K562 (cell line): Measurements from ENCODE around the gene LAMB3. TPM values are rescaled to one million over a fixed set of nuclear protein-coding genes. Genes with fewer than 3 reads are reported as not detected.
A peak's percentile ranks its signal among the peaks of the same experiment; 100 is the strongest.

ENCODE experiments used
- CBFA2T3 ChIP-seq: fragments of 450-650 bp; IDR thresholded peaks from 2 replicates; pipeline ENCODE4 v1.6.1; 2017
- JUN ChIP-seq, 2 experiments: sonication (generic) in 1 of 2; formaldehyde crosslinking in 1 of 2; IDR thresholded peaks; 2 replicates each; pipeline versions ENCODE4 v1.6.1 to v1.8.0; 2012 to 2022; ENCODE audit warnings: borderline replicate concordance in 2 of 2, mild to moderate bottlenecking in 2 of 2, improper control_type of control experiment in 1 of 2, low read depth in 1 of 2, low read length in 1 of 2, missing genetic modification reagents in 1 of 2
- JUND ChIP-seq, 2 experiments: IDR thresholded peaks; 2 replicates in 1 of 2; 3 replicates in 1 of 2; pipeline ENCODE4 v1.6.1; 2011; ENCODE audit warnings: borderline replicate concordance in 2 of 2, low read depth in 2 of 2, low read length in 2 of 2, improper control_type of control experiment in 1 of 2, missing biosample characterization in 1 of 2, missing genetic modification characterization in 1 of 2, missing genetic modification reagents in 1 of 2
- SETDB1 ChIP-seq: IDR thresholded peaks from one replicate; pipeline ENCODE4 v1.6.1; 2012; ENCODE audit warnings: low read length, control low read depth, inconsistent platforms
- SMC3 ChIP-seq: conservative IDR thresholded peaks from 2 replicates; pipeline ENCODE4 v1.6.1; 2011; ENCODE audit warnings: low read depth, low read length, improper control_type of control experiment; ENCODE audit not compliant: insufficient read depth
- ZNF12 ChIP-seq: sonication (generic); formaldehyde crosslinking; IDR thresholded peaks from 2 replicates; pipeline ENCODE4 v1.4.0; 2020; ENCODE audit warnings: mild to moderate bottlenecking, missing genetic modification reagents
- ZNF347 ChIP-seq: fragments of 450-650 bp; formaldehyde crosslinking; IDR thresholded peaks from 2 replicates; pipeline ENCODE4 v1.4.0; 2020; ENCODE audit warnings: low read depth, mild to moderate bottlenecking, moderate library complexity
- polyA plus RNA-seq, 8 experiments: library from polyadenylated mRNA; depleted of rRNA in 4 of 8; stranded (reverse) in 5 of 8; unstranded in 3 of 8; fragments of >200 nt; fragmentation: Nextera tagmentation in 2 of 8; fragmentation: Illumina TruSeq in 1 of 8; extraction: Ambion mirVana in 2 of 8; extraction: Trizol in 1 of 8; gene quantifications; 2 replicates each; pipeline versions ENCODE4 v1.2.1 to v1.2.3, GENCODE V29; 2011 to 2014; ENCODE audit warnings: inconsistent platforms in 1 of 8, missing spikeins in 1 of 8
- total RNA-seq, 7 experiments: library from RNA; depleted of rRNA in 6 of 7; stranded (reverse); fragments of >200 nt in 6 of 7; fragmentation: Illumina TruSeq in 2 of 7; extraction: Trizol in 2 of 7; gene quantifications; 2 replicates each; pipeline versions ENCODE4 v1.2.1 to v1.2.3, GENCODE V29; 2011 to 2021; ENCODE audit warnings: low replicate concordance in 1 of 7
- TF ChIP-seq, protein P1 (sequence below): fragments of 450-650 bp; formaldehyde crosslinking; IDR thresholded peaks from 2 replicates; pipeline ENCODE4 v1.4.0; 2020; ENCODE audit warnings: mild to moderate bottlenecking, mixed read lengths

The LAMB3 gene
- total and polyA plus RNA-seq, 9 of the 15 experiments (the other 6 are each of a cell fraction or from before 2014, with no cell fraction given): 0.08 to 1.3 (median 0.91) TPM

DNA sequence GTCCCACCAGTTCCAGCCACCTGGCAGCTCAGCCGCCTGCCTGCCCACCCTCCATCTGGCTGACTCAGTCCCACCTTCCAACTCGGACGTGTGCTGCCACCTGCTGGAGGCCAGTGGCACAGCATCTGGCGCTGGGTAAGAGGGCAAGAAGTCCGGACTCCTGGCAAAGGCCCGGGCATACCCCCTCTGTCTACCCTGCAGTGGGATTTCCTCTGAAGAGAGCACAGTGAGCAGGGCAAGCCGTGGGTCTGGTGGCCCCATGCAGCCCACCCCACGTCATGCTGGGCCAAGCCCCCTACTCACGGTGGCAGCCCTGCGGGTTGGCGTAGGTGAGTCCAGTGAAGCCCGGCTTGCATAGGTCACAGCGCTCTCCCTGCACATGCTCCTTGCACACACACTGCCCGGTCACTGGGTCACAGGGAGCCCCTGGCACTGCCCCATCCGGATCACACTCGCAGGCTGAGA, 24.5 kb downstream of the LAMB3 start (continued):
- TF ChIP-seq SETDB1 (no peak), JUN (IDR thresholded peaks at IDR 0.05; ENCODE audit: borderline replicate concordance, low read depth, low read length) (peak; percentile 18; the same call in 1 of the 2 replicates), JUN (CRISPR knock-in tag; IDR thresholded peaks at IDR 0.05; ENCODE audit: borderline replicate concordance) (no peak), CBFA2T3 (peak; percentile 32; the same call in 1 of the 2 replicates), JUND (IDR thresholded peaks at IDR 0.05; ENCODE audit: borderline replicate concordance, low read depth, low read length) (peak; percentile 76), JUND (tag; IDR thresholded peaks at IDR 0.05; ENCODE audit: borderline replicate concordance, low read depth, low read length) (peak; percentile 49; the same call in 1 of the 3 replicates), SMC3 (peak; percentile 80), ZNF12 (no peak), ZNF347 (CRISPR knock-in tag) (no peak)
- TF ChIP-seq, protein P1, sequence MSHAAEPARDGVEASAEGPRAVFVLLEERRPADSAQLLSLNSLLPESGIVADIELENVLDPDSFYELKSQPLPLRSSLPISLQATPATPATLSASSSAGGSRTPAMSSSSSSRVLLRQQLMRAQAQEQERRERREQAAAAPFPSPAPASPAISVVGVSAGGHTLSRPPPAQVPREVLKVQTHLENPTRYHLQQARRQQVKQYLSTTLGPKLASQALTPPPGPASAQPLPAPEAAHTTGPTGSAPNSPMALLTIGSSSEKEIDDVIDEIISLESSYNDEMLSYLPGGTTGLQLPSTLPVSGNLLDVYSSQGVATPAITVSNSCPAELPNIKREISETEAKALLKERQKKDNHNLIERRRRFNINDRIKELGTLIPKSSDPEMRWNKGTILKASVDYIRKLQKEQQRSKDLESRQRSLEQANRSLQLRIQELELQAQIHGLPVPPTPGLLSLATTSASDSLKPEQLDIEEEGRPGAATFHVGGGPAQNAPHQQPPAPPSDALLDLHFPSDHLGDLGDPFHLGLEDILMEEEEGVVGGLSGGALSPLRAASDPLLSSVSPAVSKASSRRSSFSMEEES (CRISPR knock-in tag): no peak
